ENCODE measurements around the gene SOX11.

SOX11 gene

DNA sequence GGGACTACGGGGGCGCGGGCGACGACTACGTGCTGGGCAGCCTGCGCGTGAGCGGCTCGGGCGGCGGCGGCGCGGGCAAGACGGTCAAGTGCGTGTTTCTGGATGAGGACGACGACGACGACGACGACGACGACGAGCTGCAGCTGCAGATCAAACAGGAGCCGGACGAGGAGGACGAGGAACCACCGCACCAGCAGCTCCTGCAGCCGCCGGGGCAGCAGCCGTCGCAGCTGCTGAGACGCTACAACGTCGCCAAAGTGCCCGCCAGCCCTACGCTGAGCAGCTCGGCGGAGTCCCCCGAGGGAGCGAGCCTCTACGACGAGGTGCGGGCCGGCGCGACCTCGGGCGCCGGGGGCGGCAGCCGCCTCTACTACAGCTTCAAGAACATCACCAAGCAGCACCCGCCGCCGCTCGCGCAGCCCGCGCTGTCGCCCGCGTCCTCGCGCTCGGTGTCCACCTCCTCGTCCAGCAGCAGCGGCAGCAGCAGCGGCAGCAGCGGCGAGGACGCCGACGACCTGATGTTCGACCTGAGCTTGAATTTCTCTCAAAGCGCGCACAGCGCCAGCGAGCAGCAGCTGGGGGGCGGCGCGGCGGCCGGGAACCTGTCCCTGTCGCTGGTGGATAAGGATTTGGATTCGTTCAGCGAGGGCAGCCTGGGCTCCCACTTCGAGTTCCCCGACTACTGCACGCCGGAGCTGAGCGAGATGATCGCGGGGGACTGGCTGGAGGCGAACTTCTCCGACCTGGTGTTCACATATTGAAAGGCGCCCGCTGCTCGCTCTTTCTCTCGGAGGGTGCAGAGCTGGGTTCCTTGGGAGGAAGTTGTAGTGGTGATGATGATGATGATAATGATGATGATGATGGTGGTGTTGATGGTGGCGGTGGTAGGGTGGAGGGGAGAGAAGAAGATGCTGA, 1.4 kb downstream of the SOX11 start:
- DNase-seq (ENCODE audit: low read depth, low spot score) = no peak
- ChIA-PET CTCF (interaction anchor here (1.5 to 4.8 kb wide), 2 partner anchors 223 to 1079 kb away, joined by 5 to 37 read pairs; no protein-coding TSS in a partner anchor), POLR2A (interaction anchor here (1.5 to 3.0 kb wide), 2 partner anchors 221 to 288 kb away, joined by 3 to 20 read pairs; no protein-coding TSS in a partner anchor)
- peak overlapping the region; percentile 80 for H3K4me3 ChIP-seq (ENCODE audit: low read depth, low read length)
- TF ChIP-seq, protein P1, sequence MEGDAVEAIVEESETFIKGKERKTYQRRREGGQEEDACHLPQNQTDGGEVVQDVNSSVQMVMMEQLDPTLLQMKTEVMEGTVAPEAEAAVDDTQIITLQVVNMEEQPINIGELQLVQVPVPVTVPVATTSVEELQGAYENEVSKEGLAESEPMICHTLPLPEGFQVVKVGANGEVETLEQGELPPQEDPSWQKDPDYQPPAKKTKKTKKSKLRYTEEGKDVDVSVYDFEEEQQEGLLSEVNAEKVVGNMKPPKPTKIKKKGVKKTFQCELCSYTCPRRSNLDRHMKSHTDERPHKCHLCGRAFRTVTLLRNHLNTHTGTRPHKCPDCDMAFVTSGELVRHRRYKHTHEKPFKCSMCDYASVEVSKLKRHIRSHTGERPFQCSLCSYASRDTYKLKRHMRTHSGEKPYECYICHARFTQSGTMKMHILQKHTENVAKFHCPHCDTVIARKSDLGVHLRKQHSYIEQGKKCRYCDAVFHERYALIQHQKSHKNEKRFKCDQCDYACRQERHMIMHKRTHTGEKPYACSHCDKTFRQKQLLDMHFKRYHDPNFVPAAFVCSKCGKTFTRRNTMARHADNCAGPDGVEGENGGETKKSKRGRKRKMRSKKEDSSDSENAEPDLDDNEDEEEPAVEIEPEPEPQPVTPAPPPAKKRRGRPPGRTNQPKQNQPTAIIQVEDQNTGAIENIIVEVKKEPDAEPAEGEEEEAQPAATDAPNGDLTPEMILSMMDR (IDR thresholded peaks at IDR 0.05; ENCODE audit: insufficient read depth, low read length, missing control alignments) = no peak

DNA sequence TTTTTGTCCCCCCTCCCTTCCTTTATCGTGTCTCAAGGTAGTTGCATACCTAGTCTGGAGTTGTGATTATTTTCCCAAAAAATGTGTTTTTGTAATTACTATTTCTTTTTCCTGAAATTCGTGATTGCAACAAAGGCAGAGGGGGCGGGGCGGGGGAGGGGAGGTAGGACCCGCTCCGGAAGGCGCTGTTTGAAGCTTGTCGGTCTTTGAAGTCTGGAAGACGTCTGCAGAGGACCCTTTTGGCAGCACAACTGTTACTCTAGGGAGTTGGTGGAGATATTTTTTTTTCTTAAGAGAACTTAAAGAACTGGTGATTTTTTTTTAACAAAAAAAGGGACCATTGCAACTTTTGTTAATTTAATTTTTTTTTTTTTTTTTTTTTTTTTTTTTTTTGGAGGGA, 2.1 kb downstream of the SOX11 start:
- ChIA-PET POLR2A (no interaction called here), CTCF (interaction anchor here (4.8 kb wide), 1 partner anchor 222 kb away, joined by 37 read pairs; no protein-coding TSS in a partner anchor)
- H3K4me3 ChIP-seq (ENCODE audit: low read depth, low read length) = peak overlapping the region; percentile 80
- TF ChIP-seq, protein P1 (IDR thresholded peaks at IDR 0.05; ENCODE audit: insufficient read depth, low read length, missing control alignments) = no peak
- DNase-seq (ENCODE audit: low read depth, low spot score) = no peak

DNA sequence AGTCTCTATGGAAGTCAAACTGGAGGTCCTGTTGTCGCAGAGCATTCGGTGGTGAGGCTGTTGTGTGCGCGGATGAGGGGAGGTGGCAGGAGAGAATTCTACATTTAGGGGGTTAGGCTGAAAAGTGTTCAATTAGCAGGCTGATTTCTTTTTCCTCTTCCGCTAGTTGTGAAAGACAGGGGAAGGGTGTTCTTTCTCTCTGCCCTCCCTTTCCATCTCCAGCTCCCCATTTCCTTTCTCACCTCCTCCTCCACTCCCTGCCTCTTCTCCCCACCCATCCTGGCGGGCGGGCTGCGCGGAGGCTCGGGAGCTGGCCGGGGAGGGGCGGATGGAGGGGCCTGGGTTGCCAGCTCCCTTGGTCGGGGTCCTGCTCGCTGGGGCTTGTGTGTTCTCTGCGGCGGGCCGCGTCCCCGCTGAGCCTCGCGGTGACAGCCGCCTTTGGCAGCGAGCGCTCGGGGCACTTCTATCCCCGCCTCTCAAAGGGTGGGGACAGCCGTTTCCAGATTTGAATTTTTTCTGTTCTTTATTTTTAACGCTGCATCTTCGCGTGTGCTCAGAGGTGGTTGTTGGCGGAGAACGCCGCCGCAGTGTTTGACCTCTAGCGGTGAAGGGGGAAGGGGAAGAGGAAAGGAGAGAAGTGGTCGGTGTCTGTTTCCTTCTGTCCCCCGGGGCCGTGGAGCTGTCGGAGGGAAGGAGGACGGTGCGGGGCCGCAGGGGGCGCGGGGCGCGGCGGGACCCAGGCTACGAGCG, 3.6 kb downstream of the SOX11 start:
- H3K4me3 ChIP-seq (ENCODE audit: low read depth, low read length) = peak overlapping the region; percentile 70
- DNase-seq (ENCODE audit: low read depth, low spot score) = no peak
- TF ChIP-seq, protein P1 (IDR thresholded peaks at IDR 0.05; ENCODE audit: insufficient read depth, low read length, missing control alignments) = no peak
- POLR2A ChIA-PET = interaction anchor here (1.1 kb wide), 1 partner anchor 219 kb away, joined by 8 read pairs; no protein-coding TSS in a partner anchor
- CTCF ChIA-PET = interaction anchor here (2.7 kb wide), 1 partner anchor 220 kb away, joined by 18 read pairs; no protein-coding TSS in a partner anchor

DNA sequence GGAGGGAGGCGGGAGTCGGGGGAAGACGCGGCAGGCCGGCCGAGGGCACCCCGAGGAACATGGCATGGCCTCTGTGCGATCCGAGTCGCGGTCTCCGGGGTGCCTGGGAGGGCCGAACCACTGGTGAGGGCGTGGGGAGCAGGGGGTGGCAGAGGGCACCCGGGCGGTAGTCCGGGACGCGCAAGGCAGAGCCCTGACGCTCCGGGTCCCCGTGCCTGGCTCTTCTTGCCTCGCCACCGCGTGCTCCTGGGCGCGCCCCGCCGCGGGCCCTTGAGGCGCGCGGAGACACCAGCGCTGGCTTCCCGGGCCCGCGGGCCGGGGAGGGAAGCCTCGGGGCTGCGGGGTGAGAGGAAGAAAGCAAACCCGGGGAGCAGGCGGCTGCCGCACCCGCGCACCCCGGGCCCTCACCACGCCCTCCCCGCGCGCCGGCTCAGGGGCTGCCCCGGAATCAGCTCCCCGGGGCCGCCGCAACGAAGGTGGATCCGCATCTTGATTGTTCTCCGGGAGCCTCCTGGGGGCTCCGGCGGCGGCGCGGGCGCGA, 4.3 kb downstream of the SOX11 start:
- TF ChIP-seq, protein P1 (IDR thresholded peaks at IDR 0.05; ENCODE audit: insufficient read depth, low read length, missing control alignments) = no peak
- H3K4me3 ChIP-seq (ENCODE audit: low read depth, low read length) = peak overlapping the region; percentile 70
- DNase-seq (ENCODE audit: low read depth, low spot score) = no peak
- ChIA-PET CTCF (interaction anchor here (2.7 kb wide), 1 partner anchor 219 kb away, joined by 18 read pairs; no protein-coding TSS in a partner anchor), POLR2A (interaction anchor here (1.1 kb wide), 3 partner anchors 9 to 219 kb away, joined by 3 to 8 read pairs (median 5); no protein-coding TSS in a partner anchor)

DNA sequence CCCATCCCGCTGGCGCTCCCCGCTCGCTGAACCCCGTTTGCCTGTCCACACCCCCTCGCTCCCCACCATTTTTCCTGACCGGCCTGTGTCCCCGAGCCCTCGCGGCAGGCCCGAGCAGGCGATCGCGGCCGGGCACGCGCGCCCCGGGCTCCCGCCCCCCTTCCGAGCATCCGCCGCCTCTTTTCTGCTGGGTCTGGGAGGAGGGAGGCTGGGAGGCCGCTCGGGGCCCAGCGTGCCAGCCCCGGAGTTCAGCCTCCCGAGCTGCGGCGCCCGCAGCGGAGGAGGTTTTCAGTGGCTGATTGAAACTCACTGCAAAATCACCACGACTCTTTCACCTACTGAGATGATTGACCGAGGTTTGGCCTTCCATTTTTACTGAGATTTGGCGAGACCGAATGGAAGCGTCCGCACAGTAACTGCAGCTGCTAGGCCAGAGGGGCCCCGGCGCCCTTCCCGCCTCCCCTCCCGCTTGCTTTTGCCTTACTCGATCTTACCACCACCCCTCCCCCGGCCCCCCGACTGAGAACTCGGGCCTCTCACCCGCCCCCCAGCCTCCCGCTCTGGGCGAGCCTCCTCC, 4.8 kb downstream of the SOX11 start:
- peak overlapping the region; percentile 70 for H3K4me3 ChIP-seq (ENCODE audit: low read depth, low read length)
- TF ChIP-seq, protein P1 (IDR thresholded peaks at IDR 0.05; ENCODE audit: insufficient read depth, low read length, missing control alignments) = no peak
- no peak for DNase-seq (ENCODE audit: low read depth, low spot score)
- POLR2A ChIA-PET = interaction anchor here (1.1 kb wide), 2 partner anchors 8 to 218 kb away, joined by 3 to 5 read pairs; no protein-coding TSS in a partner anchor
- CTCF ChIA-PET = interaction anchor here (2.7 kb wide), 1 partner anchor 219 kb away, joined by 18 read pairs; no protein-coding TSS in a partner anchor

Data from AG04449 (cell line).